Stimulated activated naive CD4-positive, alpha-beta T cell treated with Interleukin-2 at 50 U/mL for 16 hours (primary cell): ENCODE measurements around the gene PRKAG1.
A peak's percentile ranks its signal among the peaks of the same experiment; 100 is the strongest.

Experiments used
- DNase-seq: peaks from one replicate; lab custom pipeline; 2025; lab: John Stamatoyannopoulos, UW

Gene PRKAG1

DNA sequence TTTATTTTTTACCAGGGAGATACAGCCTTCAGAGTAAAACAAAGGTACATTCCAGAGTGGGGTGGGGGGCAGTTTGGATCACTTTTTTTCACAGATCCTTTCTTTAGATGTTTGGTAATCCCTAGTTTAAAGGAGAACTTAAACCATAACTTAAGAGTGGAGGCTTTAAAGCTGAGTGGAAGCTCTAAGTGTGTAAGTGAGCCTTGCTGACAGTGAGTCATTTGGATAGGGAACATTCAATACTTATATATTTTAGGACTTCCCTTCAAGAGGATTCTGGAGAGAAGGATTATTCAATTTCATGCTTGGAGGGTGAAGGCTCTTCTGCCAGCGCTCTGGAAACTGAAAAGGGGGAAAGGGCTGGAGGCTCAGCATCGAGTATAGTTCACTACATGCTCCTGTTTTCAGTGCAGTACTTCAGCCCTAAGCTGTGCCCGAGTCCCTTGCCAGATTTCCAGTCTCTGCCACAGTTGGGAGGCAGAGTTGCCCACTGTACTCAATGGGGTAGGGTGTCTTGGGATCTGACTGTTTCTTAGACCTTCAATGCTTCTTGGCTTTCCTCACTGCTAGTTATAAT is 8.4 kb downstream of the PRKAG1 start:
- no peak for DNase-seq

DNA sequence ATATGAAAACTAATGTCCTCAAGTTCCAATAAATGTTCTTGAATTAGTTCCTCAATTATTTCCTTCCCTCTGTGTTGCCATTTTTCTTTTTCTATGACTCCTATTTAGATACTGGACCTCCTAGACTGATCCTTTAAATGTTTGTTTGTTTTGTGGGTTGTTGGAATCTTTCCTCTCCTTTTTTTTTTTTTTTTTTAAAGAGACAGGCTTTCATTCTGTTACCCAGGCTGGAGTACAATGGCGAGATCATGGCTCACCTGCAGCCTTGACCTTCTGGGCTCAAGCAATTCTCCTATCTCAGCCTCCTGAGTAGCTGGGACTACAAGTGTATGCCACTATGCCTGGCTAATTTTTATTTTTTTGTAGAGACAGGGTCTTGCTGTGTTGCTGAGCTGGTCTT is 9.6 kb downstream of the PRKAG1 start:
- no peak for DNase-seq

- DNase-seq: no peak
Measured at GRCh38 chr12:49000346-49000745, 18.2 kb downstream of the PRKAG1 start.

GRCh38 chr12:48999371-49000131 is 19.0 kb downstream of the PRKAG1 start, which contains the start of gene DDN:
Gene DDN (minus strand): TSS chr12:48999375. CDS start chr12:48999287, 88 bp downstream.
- peak; percentile 21 for DNase-seq

DNA sequence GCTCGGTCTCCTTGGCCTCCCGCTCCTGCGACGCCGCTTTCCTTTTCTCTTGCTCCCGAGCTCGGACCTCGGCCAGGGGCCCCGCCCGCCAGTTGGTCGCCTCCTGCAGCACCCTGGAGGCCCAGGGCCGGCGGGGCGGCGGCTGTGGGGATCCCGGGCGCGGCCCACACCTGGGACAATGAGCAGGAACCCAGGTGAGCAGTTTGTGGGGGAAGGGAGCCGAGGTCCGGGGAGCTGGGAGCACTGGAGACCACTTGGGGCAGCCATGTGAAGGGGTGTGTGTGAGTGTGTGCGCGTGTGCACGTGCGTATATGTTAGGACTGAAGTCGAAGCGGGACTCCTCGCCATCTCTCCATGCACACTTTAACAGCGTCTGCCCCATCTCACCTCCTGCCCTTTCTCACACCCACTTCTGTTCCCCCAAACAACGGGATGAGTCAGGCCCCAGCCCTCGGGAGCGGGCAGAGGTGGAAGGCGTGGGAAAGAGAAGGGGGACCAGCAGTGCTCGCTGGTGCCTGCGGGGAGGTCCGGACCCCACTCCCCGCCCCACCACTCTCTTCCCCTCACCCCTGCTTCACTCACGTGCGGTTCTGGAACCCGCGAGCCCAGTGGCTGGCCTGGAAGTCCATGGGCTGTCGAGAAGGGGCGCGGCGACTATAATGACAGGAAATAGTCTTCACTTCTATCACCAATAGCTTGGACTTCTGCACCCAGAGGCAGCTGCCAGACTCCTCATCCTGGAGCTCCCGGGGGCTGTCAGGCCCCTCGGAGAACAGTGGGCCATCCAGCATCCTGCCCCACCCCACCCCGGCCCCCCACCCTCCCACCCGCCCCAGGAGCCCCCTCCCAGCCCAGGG is 19.9 kb downstream of the PRKAG1 start:
- DNase-seq: peak; percentile 17

GRCh38 chr12:48997719-48998496 is 20.7 kb downstream of the PRKAG1 start:
- no peak for DNase-seq

GRCh38 chr12:48996794-48997718 is 21.5 kb downstream of the PRKAG1 start:
- peak; percentile 62 for DNase-seq

- peak; percentile 23 for DNase-seq
Measured at GRCh38 chr12:48995086-48995879, 23.3 kb downstream of the PRKAG1 start.

DNA sequence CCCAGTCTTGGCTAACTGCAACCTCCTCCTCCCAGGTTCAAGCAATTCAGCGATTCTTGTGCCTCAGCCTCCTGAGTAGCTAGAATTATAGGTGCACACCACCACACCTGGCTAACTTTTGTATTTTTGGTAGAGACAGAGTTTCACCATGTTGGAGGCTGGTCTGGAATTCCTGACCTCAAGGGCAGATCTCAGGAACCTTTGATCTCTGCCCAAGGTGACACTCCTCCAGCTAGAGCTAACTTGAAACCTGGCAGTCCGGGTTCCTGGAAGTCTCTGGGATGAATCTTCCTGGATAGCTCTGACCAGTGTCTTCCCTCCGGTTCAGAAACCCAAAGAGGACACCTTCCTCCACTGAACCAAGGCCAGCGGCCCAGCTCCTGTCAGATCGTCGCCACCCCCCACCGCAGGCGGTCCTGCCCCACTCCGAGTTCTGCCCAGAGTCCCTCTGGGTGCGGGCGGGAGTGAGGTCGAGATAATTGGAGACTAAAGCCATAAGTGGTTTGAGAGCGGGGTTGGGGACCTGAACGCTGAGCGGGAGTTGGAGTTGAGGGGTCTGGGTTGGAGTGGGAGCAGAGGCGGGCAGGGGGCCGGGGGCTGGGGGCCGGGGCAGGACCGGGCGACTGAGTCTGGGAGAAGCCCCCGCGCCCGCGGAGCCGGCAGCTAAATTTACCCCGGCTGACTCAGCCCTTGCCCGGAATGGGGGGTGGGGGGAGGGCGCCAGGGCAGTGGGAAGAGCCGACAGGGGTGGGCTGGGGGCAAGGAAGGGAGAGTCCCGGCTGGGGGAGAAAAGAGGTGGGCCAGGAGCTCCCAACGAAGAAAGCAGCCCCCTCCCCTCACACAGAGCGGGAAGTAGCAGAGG is 24.1 kb downstream of the PRKAG1 start:
- DNase-seq: no peak

GRCh38 chr12:48993787-48994186 is 24.8 kb downstream of the PRKAG1 start:
- no peak for DNase-seq

GRCh38 chr12:48991247-48992050 is 27.1 kb downstream of the PRKAG1 start:
- DNase-seq: no peak

DNA sequence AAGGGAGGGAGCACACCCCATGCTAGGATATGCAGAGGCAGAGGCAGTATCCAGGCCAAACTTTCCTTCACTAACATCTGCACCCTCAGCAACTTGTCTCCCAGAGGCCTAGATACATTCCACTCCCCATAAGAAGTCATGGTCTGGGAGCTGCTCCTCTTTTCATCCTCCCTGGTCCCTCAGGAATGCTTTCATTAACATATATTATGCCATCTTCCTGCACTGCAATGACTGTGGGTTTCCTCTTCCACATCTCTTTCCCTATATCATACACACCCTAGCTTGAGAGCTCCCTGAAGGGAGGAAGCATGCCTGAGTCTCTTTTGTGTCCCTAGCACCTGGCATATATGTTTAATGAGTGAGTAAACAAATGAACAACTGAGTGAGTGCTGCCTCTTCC is 28.0 kb downstream of the PRKAG1 start:
- DNase-seq: no peak

DNA sequence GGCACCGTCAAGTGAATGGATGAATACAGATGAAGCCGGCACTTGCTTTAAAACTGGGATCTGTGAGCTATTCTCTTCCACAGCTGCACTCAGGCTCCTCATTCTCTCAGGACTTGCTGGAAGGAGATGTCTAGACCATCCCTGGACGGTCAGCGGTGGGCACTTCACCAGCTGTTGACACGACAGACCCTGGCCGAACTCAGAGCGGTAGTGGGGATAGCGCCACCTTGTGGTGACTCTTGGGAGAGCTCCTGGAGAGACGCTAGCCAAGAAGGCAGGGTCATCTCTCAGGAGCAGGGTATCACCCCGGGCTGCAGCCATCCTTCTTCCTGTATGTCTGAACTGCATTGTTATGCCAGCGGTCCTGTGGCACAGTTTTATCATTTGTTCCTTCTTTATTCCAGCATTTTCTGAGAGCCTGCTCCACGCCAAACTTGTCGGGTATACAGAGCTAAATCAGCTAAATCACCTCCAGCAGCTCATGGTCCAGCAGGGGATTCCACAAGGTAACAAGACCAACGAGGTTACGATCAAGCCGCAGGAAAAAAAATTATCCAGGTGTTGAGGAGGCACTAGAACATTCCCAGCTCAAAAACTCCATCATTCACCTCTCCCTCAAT is 30.4 kb downstream of the PRKAG1 start:
- DNase-seq: peak; percentile 62

DNA sequence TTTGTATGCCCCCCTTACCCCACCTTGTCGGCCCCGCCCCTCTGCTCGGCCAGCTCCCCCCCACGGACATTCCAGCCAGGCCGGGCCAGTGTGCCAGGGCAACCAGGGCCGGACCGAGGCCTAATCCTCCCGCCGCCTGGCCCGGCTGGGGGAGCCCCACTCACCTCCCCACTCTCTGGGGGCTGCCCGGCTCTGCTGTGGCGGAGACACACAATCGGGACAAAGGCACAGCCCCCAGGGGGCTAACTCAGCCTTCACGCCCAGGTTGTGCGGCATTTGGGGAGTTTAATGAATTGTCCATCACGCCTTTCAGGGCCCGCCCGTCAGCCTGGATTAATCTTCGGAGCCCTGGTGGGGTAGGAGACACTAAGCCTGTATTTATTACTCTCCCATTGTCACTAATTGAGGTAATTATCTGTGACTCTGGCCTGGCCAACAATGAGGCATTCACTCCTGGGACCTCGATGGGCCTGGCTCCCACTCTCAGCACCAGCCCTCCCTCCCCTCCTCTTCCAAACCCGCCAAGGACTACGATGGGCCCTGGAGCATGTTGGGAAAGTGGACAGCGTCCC is 31.8 kb downstream of the PRKAG1 start:
- no peak for DNase-seq

- DNase-seq: no peak
Measured at GRCh38 chr12:48985901-48986300, 32.7 kb downstream of the PRKAG1 start.

DNA sequence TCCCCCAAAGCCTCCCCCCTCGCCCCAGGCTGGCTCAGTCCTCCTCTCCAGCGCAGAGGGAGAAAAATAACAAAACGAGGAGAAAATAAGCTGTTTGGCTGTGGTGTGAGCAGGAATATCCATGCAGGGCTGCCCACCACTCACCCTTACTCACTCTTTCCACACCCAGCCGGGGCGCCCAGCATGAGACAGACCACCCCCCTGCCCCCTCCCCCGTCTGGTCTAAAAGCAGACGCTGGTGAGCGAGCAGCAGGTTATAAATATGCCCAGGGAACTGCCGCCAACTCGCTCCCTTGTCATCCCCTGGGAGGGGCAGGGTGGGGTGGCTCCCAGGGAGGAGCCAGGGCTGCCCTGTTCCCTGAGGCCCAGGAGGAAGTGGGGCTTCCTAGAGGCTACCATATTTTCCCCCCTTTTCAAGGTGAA is 33.1 kb downstream of the PRKAG1 start:
- no peak for DNase-seq

- no peak for DNase-seq
Measured at GRCh38 chr12:48982397-48983080, 36.0 kb downstream of the PRKAG1 start.
